Kidney epithelial cell (primary cell): ENCODE measurements around the gene EPB41L2. TPM values are rescaled to one million over a fixed set of nuclear protein-coding genes. Genes with fewer than 3 reads are reported as not detected.

Experiments used
- DNase-seq: peaks from one replicate; pipeline ENCODE4 v3.0.0-alpha.2; 2010; ENCODE audit warnings: low read depth
- H3K27me3 ChIP-seq: 2 replicates; pipeline ENCODE4 v1.6.0; 2011; ENCODE audit warnings: low read length; ENCODE audit not compliant: control insufficient read depth, insufficient read depth
- H3K36me3 ChIP-seq: 2 replicates; pipeline ENCODE4 v1.5.1; 2011; ENCODE audit warnings: low read length; ENCODE audit not compliant: control insufficient read depth, insufficient read depth
- H3K4me3 ChIP-seq: 2 replicates; pipeline ENCODE4 v1.5.1; 2011; ENCODE audit warnings: low read depth, mild to moderate bottlenecking, control low read depth, low read length
- CTCF ChIP-seq: IDR thresholded peaks from 2 replicates; pipeline ENCODE4 v1.5.1; 2011; ENCODE audit warnings: mild to moderate bottlenecking, moderate library complexity, low read length, control low read depth, inconsistent platforms; ENCODE audit not compliant: insufficient read depth, poor library complexity, severe bottlenecking
- total RNA-seq: library from RNA; depleted of rRNA; stranded (reverse); fragments of >200 nt; gene quantifications from 2 replicates; pipeline ENCODE4 v1.2.3, GENCODE V29; 2015

The EPB41L2 gene
- total RNA-seq, 1 donor from 2014 or later = 48.7 TPM

- Histone ChIP-seq H3K36me3 (no peaks in the 10 kb centered on the region), H3K27me3 (no peaks in the 10 kb centered on the region), H3K4me3 (no peak overlapping the region)
- TF ChIP-seq CTCF = no peak
- no peak for DNase-seq
Observed at GRCh38 chr6:131022691-131023090, 40.4 kb downstream of the EPB41L2 start.

- H3K4me3 ChIP-seq = no peak overlapping the region
- no peaks in the 10 kb centered on the region for H3K27me3 ChIP-seq
- H3K36me3 ChIP-seq = no peaks in the 10 kb centered on the region
- DNase-seq = no peak
- TF ChIP-seq CTCF = no peak
Observed at GRCh38 chr6:131017962-131018361, 45.1 kb downstream of the EPB41L2 start.

- H3K36me3 ChIP-seq = no peaks in the 10 kb centered on the region
- no peak for TF ChIP-seq CTCF
- H3K4me3 ChIP-seq = no peak overlapping the region
- H3K27me3 ChIP-seq = no peaks in the 10 kb centered on the region
- DNase-seq = no peak
Observed at GRCh38 chr6:131015630-131016263, 47.3 kb downstream of the EPB41L2 start.

- DNase-seq = no peak
- TF ChIP-seq CTCF = no peak
- Histone ChIP-seq H3K36me3 (no peaks in the 10 kb centered on the region), H3K27me3 (no peaks in the 10 kb centered on the region), H3K4me3 (no peak overlapping the region)
Observed at GRCh38 chr6:131015025-131015591, 47.9 kb downstream of the EPB41L2 start.

- H3K36me3 ChIP-seq = no peaks in the 10 kb centered on the region
- no peak for DNase-seq
- H3K4me3 ChIP-seq = no peak overlapping the region
- TF ChIP-seq CTCF = no peak
- H3K27me3 ChIP-seq = no peaks in the 10 kb centered on the region
Observed at GRCh38 chr6:131014080-131014776, 48.8 kb downstream of the EPB41L2 start.

- H3K36me3 ChIP-seq = no peaks in the 10 kb centered on the region
- no peak for TF ChIP-seq CTCF
- no peaks in the 10 kb centered on the region for H3K27me3 ChIP-seq
- no peak for DNase-seq
- no peak overlapping the region for H3K4me3 ChIP-seq
Observed at GRCh38 chr6:131013495-131013894, 49.5 kb downstream of the EPB41L2 start.
